DMS53 treated with DMSO at 0.1 percent for 48 hours (cell line): ENCODE data around the gene SDK2.

Experiments used
- DNase-seq: peaks from one replicate; lab custom pipeline; 2025; ENCODE audit not compliant: unreplicated experiment; lab: John Stamatoyannopoulos, UW

SDK2 gene, protein sequence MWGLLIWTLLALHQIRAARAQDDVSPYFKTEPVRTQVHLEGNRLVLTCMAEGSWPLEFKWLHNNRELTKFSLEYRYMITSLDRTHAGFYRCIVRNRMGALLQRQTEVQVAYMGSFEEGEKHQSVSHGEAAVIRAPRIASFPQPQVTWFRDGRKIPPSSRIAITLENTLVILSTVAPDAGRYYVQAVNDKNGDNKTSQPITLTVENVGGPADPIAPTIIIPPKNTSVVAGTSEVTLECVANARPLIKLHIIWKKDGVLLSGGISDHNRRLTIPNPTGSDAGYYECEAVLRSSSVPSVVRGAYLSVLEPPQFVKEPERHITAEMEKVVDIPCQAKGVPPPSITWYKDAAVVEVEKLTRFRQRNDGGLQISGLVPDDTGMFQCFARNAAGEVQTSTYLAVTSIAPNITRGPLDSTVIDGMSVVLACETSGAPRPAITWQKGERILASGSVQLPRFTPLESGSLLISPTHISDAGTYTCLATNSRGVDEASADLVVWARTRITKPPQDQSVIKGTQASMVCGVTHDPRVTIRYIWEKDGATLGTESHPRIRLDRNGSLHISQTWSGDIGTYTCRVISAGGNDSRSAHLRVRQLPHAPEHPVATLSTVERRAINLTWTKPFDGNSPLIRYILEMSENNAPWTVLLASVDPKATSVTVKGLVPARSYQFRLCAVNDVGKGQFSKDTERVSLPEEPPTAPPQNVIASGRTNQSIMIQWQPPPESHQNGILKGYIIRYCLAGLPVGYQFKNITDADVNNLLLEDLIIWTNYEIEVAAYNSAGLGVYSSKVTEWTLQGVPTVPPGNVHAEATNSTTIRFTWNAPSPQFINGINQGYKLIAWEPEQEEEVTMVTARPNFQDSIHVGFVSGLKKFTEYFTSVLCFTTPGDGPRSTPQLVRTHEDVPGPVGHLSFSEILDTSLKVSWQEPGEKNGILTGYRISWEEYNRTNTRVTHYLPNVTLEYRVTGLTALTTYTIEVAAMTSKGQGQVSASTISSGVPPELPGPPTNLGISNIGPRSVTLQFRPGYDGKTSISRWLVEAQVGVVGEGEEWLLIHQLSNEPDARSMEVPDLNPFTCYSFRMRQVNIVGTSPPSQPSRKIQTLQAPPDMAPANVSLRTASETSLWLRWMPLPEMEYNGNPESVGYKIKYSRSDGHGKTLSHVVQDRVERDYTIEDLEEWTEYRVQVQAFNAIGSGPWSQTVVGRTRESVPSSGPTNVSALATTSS (N-terminal part only)

DNA sequence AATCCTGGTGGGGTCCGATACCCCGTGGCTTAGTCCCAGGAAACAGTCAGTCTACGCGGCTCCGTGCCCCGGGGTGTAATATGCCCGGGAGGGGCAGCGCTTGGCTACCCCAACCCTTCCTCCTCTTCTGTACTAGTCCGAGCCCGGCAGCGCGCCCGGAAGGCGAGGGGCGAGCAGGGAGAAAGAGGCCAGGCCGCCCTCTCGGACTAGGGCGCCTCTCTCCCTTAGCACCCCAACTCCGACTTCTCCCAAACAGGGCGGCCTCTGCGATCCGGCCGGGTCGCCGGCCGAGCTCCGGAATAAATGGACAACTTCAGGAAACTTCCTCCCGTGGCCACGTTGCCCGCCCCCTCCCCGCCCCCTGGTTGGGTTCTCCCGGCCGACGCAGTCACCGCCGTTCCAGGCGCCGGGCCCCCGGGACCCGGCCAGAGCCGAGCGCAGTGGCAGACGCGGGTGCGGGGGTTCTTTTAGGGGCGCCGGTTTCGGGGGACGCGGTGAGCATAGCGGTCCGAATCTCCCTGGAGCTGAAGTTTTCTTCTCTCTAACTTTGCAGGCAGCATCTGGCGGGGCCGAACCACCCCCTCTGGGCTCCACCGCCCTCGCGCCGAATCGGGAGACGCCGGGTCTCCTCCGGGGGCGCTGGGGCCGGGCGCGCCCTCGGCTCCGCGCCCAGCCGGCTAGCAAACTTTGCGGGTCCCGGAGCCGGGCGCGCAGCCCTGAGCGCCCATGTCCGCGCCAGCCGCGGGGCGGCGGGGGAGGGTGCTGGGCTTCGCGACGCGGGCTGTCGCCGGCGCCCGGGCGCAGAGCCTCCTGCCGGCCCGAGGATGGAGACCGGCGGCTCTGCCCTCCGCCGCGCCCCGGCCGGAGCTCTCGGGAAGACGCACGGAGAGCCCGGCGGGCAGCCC is at the start of gene SDK2:
TSS of gene SDK2 (minus strand) at position 301 of the 905 bp plus-strand sequence. CDS start 357 bp downstream, outside the sequence.
- no peak for DNase-seq

DNA sequence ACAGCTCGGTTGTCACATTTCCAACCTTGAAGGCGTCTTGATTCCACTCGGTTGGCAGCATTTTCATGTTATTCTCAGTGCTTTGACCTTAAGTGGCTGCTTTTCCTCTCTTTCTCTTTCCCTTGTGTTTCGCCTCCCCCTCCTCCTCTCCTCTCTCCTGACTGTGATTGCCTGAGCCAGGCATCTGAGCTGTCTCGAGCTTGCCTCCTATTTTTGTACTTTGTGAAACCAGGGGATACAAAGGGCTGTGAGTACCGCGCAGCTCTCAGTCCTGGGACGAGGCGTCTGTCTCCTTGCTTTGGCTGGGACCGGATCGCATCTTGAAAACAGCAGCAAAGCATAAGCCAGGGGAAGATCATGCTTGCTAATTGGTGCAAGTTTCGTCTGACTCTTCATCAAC is 48.8 kb upstream of the SDK2 start:
- no peak for DNase-seq

DNA sequence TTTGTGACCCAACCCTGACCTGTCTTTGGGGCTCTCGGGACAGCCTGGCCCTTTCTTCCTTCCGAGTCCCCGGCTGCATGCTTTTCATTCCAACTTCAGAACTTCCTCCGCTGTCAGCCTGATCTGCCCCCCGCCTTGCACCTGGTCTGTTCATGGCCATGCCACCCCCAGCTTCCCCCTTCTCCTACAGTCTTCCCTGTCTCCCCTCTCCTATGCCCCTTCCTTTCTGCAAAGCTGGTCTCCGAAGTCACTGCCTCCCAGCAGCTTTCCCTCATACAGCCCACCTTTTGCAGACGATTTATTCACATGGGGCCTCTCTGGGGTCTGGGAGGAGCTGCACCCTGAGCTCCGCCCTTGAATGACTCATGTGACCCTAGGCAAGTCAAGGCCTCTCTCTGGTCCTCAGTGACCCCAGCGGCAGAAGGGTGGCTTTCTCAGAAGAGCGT is 47.1 kb upstream of the SDK2 start:
- no peak for DNase-seq

DNA sequence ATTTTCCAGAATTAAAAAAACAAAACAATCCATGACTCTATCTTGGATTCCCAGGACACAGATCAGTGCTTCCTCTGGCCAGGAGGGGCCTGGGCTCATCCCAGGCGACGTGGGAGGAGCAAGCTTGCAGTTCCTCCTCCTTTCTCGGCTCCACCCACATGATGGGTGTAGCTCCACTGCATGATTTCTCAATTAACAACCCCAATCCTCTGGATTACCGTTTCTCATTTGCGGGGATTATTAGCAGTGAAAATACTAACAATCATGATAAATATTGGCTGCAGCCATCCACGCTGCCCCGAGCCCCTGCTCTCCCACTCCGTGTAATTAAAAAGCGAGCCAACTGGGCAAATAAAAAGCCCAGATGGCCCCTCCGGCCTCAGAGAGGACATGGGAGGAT is 46.4 kb upstream of the SDK2 start:
- no peak for DNase-seq

DNA sequence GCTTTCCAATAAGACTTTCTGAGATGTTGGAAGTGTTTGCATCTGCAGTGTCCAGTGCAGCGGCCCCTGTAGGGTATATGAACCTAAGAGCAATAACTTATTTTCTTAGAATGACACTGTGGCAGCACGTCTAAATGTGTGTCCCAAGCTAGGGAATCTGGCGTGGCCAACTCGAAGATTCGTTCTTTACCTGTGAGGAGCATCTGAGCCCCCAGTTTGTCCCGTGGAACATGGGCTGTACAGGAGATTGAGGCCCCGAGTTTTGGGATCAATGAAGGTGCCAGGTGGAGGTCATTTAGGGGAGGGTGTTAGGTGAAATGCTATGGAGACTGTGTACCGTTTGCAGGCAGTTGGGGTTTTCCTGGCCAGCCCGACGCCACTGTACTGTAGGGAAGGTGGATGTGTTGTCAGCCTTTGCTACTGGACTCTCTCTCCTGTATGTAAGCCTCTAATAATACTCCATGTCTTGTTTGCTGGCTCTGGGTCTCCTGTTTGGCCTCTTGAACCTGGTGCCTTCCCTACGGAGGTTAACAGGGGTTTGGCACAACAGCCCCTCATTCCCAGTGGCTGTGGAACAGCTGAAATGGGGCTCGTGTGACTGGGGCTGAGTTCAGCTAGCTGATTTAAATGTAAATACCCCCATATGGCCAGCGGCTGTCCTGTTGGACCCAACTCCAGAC is 45.5 kb upstream of the SDK2 start:
- DNase-seq, result no peak

DNA sequence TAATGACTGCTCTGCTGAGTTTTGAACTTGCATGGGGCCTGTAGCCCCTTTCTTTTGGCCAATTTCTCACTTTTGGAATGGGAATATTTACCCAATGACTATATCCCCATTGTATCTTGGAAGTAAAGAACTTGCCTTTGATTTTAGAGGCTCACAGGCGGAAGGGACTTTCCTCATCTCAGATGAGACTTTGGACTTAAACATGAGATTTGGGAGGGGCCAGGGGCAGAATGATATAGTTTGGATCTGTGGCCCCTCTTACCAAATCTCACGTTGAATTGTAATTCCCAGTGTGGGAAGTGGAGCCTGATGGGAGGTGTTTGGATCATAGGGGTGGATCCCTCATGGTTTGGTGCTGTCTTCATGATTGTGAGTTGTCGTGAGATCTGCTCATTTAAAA is 42.7 kb upstream of the SDK2 start:
- DNase-seq, result no peak

DNA sequence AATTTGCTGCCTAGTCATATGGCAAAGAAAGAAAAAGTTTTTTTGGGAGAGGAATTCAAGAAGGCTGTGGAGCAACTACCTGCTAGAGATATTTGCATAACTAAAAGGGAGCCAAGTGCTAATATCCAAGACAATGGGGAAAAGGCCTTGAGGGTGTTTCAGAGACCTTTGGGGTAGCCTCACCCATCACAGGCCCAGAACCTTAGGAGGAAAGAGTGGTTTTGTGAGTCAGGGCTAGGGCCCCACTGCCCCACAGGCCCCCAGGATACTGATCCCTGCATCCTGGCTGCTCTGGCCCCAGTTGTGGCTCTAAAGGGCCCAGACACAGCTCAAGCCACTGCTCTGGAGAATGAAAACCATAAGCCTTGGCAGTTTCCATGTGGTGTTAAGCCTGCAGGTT is 41.9 kb upstream of the SDK2 start:
- DNase-seq, result no peak

DNA sequence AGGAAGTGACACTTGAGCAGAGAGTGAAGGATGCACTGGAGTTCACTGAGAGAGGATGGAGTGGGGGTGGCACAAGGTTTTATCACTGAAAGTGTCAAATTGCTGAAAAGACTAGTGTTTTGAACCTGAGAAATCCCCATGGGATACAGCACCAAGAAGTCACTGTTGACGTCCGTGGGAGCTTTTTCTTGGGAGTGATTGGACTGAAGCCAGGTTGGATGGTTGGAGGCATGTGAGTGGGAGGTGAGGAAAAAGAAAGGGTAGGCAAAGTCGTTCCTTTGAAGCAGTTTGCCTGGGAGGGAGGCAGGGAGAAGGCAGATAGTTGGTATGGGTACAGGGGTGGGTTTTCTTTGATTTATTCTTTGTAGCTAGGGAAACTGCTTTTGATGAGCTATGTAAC is 39.9 kb upstream of the SDK2 start:
- no peak for DNase-seq

DNA sequence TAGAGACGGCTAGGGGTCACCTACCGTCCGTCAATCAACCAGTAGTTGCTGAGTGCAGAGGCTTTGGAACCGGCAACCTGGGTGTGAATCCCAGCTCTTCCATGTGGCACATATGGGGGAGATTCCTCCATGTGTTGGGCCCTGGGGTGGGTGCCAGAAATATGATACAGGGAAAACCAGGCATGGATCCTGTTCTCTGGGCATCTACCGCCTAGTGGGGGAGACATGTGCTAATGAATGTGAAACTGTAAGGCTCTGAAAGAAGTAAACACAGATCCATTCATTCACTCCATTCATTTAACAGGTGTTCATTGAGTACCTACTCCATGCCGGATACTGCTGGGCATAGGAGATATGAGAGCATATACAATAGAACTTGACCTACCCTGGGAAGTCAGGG is 39.5 kb upstream of the SDK2 start:
- DNase-seq, result no peak

DNA sequence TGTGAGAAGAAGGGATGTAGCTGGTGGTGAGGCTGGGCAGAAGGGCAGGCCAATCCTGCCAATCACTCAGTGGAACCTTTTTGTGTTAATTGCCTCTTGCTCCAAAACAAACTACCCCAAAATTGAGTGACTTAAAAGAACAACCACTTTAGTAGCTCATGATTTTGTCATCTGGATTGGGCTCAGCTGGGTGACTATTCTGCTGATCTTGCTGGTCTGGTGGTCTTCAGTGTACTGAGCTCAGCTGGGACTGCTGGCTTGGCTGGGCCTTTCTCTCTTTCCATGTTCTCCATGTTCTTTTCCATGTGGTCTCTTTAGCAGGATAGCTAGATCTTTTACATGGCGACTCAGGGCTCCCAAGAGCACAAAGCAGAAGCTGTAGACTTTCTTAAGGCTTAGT is 37.7 kb upstream of the SDK2 start:
- no peak for DNase-seq

DNA sequence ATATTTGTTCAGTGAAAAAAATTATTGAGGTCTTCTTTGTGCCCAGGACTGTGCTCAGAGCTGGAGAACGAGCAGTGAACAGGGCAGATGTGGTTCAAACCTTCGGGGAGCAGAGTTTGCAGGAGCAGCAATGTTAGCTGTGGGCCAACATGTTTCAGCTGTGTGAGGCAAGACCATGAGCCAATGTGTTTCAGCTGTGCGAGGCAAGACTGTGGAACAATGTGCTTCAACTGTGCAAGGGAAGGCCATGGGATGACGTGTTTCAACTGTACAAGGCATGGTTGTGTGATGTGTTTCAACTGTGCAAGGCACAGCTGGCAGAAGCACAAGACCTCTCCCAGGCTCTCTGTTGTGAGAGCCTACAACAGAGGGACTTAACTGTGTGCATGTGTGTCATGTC is 35.2 kb upstream of the SDK2 start:
- no peak for DNase-seq

DNA sequence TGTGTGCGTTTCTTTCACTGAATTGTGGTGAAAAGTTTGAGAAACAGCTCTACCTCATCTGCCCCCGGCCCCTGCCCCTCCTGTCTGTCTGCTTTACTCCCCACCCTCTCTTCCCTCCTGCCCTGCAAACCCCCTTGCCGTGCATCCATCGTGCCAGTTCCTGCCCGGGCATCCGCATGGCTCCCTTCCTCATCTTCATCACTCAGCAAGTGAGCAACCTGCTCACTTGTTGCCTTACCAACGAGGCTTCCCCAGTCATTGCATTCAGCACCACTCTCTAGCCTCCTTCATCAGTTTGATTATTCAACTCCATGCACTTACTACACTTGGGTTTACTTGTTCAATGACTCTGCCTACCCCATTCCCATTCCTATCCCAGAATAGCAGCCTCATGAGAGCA is 34.8 kb upstream of the SDK2 start:
- no peak for DNase-seq

DNA sequence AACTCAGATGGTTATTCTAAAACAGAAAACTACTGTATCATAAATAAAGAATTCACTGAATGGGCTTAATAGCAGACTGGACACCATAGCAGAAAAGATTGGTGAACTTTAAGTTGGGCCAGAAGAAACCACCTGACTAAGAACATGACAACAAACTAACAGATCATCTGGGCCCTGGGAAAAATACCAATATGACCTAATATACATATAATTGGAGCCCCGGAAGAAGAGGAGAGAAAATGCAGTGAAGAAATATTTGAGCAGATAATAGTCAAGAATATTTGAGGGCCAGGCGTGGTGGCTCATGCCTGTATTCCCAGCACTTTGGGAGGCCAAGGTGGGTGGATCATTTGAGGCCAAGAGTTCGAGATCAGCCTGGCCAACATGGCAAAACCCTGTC is 25.5 kb upstream of the SDK2 start:
- no peak for DNase-seq

DNA sequence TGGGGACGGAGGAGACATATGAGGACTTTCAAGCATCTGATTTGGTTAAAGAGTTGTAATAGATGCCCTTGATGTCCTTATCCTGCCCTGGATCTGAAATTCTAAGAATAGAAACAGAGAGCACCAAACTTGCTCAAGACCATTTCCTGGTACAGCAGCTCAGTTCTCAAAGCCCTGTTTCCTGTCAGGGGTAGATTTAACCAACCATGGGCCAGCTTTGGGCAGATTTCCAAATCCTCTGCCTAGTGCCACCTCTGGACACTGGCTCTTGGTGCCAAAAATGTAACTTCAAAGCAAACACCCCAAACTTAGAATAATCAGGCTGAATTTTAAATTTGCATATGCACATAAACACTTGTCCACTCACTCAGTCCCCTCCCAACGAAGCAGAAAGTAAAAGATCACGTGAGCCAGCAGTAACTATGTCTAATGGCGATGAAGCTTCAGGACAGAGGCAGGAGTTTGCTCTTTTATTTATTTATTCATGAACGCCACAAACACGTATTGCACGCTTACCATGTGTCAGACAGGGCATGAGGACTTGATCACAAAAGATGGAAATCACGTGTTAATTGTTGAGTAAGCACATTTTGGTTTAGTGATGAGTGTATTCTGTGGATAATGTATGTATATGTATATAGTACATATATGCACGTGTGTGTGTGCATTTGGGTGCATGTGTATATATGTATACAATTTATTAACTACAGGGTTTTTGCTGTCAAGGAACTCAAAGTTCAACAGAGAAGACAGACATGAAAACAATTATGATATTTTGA is 23.1 kb upstream of the SDK2 start:
- no peak for DNase-seq

DNA sequence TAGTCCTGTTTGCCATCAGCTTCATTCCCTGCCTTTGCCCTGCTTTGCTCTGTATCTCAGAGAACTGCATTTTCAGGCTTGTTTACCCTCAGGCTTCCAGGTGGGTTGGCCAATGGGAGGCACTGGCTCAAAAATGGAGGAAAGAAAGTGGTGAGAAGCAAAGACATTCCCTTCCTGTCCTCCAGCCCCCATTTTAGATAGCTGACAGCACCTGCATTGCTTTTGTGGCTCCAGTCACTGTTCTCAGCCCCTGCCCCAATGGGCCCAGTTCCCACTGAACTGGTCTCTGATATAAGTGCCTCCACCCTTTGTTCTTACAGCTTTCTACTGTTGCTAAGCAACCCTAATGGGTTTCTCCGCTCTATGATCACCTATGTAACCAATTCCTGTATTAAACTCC is 19.4 kb upstream of the SDK2 start:
- DNase-seq, result no peak

DNA sequence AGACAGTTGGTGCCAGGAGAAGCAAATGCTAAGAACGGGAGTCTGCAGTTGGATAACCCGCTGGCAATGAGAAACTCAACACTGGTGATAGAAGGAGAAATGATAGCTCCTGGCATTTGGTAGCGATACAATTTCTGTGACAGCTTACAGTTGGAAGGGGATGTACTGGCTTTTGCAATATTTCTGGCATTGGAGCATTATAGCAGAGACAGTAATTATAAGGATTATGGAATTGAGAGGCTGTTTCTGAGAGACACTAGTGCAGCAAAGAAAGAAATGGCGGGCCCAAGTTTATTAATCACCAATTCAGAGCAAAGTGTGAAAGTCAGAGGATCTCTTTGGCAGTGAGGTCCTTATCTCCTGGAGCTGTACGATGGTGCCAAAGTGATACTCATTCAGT is 16.1 kb upstream of the SDK2 start:
- no peak for DNase-seq

DNA sequence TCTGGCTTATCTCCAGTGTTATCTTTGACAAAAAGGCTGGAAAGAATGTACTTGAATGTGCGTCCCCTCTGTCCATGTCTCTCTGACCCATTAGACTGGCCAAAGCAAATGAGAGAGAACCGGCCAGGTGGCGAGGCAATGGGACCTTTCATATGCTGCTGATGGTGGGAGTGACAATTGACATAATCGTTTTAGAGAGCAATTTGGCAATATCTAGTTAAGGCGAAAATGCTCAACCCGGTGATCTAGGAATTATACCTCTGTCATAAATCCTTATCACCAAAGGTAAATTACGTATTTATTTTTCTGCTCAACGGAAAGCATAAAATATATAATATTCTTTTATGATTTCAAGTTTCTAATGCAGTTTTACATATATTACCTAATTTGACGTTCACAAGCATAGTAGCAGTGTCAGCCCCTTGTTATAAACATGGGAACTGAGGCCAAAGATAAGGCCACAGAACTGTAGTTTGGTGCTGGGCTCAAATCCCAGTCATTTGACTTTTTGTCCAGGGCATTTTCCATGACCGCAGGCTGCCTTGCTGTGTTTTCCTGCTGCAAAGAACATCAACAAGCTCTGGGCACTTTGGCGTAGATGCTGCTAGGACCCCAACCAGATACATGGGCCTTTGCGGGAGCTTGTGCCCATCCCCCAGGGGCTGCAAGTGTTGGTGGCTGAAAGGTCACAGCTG is 14.7 kb upstream of the SDK2 start:
- no peak for DNase-seq

DNA sequence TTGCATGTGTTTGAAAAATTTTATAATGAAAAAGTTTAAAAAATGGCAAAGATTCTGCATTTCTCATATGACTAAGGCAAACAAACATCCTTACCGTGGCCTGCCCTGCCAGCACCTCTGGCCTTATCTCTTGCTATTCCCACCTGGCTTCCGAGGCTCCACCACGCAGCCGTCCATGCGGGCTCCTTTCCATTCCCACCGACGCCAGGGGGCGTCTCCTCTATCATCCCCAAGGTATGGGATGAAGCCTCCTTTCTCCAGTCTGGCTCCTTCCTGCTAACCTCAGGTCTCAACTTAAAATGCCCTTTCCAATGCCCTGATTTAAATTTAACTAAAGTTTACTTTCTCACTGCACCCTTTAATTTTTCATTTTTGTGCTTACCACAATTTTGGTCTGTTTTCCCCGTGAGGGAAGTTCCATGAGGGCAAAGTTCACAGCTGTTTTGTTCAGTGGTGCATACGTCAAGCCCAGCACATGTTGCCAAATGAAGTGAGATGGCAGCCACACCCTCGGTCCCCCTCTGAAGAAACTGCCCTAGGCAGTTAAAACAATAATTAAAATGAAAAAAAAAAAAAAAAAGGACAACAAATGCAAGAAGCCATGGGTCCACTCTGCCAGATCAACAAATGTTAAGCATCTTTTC is 13.3 kb upstream of the SDK2 start:
- peak; percentile 72 for DNase-seq
